Stimulated activated CD8-positive, alpha-beta memory T cell treated with anti-CD3 and anti-CD28 coated beads, Interleukin-15, amount 100 ng/mL, for 4 hours (primary cell): ENCODE results near the gene PRSS12.
"Not testable (repeated sequence)": the region's sequence is repeated elsewhere in the genome, so short reads cannot be mapped to it uniquely, and the experiment has no call there.

ENCODE experiments used
- DNase-seq, 2 donors: peaks; one replicate each; pipeline ENCODE4 v3.0.0-alpha.2; 2020; ENCODE audit warnings: low read depth in 2 of 2

Gene PRSS12, protein sequence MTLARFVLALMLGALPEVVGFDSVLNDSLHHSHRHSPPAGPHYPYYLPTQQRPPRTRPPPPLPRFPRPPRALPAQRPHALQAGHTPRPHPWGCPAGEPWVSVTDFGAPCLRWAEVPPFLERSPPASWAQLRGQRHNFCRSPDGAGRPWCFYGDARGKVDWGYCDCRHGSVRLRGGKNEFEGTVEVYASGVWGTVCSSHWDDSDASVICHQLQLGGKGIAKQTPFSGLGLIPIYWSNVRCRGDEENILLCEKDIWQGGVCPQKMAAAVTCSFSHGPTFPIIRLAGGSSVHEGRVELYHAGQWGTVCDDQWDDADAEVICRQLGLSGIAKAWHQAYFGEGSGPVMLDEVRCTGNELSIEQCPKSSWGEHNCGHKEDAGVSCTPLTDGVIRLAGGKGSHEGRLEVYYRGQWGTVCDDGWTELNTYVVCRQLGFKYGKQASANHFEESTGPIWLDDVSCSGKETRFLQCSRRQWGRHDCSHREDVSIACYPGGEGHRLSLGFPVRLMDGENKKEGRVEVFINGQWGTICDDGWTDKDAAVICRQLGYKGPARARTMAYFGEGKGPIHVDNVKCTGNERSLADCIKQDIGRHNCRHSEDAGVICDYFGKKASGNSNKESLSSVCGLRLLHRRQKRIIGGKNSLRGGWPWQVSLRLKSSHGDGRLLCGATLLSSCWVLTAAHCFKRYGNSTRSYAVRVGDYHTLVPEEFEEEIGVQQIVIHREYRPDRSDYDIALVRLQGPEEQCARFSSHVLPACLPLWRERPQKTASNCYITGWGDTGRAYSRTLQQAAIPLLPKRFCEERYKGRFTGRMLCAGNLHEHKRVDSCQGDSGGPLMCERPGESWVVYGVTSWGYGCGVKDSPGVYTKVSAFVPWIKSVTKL

DNA sequence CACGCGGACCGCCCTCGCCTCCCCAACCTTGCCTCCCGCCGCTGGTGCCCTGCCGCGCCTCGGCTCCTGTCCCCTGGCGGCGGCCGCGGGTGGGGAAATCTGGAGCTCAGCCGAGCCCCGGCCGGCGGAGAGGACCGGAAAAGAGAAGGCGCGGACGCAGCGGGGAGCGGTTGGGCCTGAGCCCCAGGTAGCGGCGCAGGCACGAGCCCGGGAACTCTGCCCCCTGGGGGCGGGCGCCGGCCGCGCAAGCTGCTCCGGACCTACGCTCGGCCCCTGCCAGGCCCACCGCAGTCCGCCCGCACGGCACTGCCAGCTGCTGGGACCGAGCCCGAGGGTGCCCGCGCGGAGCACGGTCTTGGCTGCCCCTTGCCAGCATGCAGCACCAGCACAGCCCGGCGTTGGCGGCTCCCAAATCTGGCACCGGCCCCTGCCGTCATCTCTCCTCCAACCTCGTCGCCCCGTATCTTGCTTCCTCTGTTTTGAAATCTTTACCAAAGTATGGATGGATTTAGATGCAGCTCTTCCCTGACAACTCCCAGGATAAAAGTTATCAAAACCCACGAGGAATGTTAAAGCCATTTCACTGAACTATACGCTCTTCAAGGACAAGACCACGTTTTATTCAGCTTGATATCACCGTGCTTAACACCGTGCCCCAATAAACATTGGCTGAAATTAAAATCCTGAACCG lies at the start of gene PRSS12:
PRSS12 (minus strand) TSS at position 161 of the 691 bp plus-strand sequence. CDS start 283 bp downstream, outside the sequence.
- DNase-seq: no peak

DNA sequence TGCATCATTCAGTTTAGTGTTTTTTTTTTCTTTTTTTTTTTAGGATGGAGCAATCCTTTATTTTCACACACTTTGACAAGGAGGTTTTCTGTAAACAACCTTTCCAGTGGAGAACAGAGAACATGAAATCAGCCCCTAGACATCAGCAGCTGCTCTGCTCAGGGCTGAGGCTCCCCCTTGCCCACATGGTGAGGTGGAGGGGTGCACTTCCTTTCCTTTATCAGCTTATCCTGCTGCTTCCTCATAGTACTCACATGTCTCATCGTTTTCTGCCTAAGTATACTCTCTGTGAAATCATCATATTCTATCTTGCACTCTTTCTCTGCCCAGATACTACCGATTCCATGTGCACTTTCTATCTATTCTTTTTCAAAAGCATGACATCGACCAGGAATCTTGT lies 47.6 kb upstream of the PRSS12 start:
- DNase-seq: no peak

DNA sequence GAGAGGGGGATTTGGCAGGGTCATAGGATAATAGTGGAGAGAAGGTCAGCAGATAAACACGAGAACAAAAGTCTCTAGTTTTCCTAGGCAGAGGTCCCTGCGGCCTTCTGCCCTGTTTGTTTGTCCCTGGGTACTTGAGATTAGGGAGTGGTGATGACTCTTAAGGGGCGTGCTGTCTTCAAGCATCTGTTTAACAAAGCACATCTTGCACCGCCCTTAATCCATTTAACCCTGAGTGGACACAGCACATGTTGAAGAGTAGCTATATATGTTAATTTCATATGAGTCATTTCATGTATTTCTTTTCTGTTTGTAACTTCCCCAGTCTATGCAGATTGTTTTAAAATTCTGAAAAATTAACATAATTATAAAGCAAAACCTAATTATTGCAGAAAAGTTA lies 47.1 kb upstream of the PRSS12 start:
- DNase-seq: not testable (repeated sequence)

DNA sequence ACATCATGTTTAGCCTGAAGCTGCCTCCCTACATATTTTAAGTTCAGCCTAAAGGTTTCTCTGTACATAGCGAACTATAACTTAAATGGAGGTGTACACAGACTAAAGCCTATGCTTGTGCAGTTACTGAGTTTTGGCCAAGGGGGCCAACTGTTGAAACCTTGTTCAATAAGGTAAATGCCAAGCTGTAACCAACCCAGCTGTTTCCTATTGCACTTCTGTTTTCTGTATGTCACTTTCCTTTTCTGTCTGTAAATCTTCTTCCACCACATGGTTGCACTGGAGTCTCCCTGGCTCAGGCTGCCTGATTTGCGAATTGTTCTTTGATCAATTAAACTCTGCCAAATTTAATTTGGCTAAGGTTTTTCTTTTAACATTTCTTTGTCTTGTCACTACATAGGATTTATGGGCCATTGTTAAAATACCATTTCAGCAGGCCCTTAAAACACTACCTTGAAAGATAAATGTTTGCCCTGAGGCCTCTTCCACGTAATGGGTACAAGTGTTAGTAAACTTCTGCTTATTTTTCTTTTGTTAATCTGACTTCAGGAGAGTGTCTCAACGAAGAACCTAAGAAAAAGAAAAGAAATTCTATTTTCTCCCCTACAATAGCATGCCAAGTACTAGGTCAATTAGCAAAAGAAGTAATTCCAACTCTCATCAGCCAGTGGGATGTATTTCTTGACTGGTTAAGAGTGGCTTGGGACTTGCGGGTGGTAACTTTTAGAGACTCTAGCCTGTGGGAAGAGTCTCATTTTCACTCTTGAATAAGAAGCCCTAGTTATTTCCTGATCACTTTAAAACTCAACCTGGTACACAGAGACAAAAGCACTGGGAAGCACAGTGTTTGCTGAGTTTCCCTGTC lies 45.7 kb upstream of the PRSS12 start:
- DNase-seq: no peak

DNA sequence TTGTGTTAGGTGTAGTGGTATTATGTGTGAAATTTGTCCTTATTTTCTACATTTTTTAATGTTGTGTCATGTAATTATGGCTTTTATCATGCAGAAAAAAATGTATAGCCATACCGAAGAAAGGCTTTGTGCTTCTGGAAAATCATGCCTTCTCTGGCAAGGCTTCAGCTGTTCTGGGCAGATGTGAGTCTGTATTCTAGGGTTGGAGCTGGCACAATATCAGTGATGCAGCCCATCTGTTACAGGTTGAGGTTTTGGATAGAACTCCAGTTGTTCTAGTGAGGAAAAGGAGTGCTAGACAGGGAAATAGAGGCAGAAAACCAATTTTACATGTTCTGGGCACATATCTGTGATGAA lies 44.8 kb upstream of the PRSS12 start:
- no peak for DNase-seq

DNA sequence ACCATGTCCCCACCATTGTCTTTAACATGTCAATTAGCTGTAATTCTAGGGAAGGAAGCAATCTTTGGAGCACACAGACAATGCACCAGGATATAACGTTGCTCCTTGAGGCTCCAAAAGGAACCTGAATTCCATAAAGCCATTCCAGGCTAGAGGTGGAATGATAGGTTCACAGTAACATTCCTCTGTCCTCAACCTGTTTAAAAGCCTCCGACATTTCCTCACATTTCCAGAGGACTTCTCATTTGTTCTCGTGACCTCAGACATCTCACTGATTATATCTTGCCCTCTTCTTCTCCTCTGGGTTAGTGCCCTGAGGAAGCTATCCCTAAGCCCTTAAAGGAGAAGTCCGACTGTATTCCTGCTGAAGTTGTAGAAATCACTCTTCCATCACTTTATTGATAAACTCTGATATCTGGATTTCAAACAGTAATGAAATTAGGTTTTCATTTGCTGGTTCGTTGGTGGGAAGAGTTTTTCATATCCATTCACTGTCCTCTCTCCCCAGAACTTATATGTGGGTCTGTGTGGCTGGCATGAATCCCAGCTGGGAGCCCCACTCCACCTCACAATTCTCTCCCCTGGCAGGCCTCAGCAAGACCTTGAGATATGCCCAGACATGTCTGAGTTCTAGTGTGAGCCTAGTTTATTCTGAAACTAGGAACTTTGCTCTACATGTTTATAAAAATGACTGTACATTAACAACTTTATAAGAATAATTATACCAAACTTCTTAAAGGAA lies 44.2 kb upstream of the PRSS12 start:
- DNase-seq: no peak

DNA sequence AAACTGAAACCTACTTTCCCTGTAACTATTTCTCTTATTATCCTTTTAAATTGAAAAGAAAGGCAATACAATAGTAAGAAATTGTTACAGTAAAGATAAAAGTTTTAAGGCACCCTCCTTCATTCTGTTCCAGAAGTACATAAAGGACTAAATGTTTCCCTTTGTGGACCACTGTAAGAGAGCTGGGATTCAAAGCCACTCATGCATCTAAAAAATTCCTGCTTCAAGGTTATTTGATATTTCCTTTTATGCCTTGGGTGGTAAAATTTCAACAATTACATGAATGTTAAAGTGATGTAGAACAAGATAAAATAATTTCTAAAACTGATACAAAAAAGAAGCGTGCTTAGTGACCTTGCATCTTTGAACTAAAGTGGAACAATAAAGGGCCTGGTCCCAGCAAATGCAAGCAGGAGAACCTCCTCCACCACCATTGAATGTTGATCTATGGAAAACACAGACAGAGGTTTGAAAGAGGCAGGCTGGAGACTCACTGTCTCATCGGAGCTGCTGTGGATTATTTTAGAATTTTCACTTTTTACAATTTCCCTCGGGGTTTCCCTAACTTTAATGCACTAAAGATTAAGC lies 42.3 kb upstream of the PRSS12 start:
- no peak for DNase-seq

DNA sequence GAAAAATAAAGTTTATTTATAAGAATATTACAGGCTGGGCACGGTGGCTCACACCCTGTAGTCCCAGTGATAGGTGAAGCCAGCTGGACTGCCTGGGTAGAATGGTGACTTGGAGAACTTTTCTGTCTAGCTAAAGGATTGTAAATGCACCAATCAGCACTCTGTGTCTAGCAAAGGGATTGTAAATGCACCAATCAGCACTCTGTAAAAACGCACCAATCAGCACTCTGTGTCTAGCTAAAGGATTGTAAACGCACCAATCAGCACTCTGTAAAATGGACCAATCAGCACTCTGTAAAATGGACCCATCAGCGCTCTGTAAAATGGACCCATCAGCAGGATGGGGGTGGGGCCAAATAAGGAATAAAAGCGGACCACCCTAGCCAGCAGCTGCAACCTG lies 39.7 kb upstream of the PRSS12 start:
- not testable (repeated sequence) for DNase-seq

DNA sequence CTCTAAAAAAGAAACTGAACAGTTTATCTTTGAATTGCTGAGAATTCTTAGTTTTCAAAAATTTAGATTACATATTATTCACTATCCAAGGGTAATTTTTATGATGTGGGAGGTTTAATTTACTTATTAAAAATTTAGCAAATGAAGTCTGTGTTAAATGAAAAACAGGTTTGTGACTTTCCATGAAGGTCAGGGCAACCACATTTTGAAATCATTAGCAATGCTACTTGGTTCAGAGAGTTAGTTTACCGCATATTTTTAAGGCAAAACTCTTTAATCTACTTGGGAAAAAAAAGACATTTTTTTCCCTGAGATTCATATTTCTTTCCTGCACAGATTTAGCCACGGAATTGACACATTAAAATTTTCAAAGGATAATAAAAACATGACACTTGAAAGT lies 37.3 kb upstream of the PRSS12 start:
- DNase-seq: no peak

DNA sequence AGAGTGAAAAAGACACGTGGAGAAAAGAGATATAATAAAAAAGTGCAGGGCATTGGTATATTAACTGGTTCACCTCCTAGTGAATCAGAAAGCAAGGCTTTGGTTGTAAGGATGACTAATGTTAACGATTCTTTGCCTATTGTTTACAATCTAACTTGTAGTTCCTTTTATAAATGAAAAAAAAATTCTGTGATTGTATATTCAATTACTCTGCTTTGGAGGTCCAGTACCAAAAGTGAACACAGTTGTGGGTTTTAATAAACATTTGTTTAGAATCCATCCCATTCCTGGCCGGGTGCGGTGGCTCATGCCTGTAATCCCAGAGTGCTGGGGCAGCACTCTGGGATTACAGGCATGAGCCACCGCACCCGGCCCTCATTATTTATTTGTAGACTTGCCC lies 36.9 kb upstream of the PRSS12 start:
- DNase-seq: no peak

DNA sequence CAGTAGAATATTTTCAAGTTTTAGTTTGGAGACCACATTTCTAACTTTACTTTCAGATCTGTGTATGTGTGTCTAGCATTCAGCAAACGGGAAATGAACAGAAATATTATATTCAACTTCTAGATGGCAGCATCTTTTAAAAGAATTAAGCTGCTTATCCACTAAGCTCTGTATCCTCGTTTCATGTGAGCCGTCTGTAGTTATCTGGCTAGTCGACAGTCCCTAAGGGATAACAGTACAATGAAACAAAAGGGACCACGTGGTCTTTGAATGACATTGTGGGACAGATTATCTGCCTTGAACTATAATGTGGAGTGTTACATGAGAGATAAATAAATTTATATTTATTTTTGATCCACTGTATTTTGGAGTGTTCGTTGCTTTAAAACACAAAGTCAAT lies 35.8 kb upstream of the PRSS12 start:
- DNase-seq: no peak

DNA sequence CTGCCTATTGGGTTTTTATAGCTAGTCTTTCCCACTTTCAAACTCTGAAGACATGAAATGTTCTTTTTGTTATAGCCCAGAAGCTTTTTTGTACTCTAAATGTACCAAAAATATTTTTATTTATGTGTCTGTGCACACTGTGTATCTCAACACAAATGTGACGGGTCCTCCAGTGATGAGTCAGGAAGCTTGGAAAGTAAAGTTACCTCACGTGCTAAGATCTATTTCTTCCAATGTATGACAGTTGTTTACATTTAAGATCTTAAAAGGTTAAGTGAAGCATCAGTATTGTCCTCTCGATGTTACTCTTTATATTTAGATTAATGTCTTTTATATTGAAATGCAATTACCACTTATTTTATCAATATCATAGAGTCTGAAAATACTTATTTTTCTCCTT lies 29.1 kb upstream of the PRSS12 start:
- no peak for DNase-seq

DNA sequence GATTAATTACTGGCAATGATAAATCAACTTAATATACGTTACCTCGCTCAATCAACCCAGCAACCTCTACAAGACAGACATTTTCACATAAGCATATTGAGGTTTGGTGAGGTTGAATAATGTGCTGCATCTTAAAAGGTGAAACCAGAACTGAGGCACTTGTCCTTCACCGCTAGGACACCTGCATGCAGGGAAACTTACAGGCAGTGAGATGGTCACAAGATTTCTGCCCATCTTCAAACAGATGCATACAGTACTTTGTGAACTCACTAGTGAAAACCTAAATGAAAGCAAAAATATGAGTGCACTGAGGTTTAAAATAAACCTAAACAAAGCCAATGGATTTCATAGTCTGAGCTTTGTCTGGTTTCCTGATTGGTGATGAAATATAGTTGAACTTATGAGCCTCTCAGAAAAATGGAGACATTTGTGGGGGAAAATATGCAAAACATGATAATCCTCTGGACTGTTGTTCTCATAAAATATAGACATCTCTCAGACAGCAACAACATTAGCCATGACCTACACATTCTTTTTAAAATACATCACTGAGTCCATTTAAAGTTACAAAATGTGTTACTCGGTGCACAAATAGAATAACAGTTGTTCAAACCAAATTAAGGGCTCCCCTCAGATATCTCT lies 20.9 kb upstream of the PRSS12 start:
- no peak for DNase-seq

DNA sequence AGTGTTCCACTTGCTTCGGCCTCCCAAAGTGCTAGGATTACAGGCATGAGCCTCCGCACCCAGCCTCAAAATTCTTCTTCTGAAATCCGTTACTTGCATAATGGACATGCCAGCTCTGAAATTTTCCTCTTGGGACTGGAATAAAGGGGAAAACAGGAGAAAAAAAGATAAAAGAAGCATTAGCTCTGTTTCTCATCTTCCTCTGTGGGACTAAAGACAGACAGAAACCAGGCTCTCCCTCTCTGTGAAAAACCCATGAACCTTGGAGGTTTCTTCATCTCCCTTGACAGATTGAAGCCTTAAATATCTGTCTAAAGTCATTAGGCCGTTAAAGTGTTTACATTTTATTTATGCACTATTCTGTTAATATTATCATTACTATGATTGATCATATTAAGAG lies 19.4 kb upstream of the PRSS12 start:
- no peak for DNase-seq

DNA sequence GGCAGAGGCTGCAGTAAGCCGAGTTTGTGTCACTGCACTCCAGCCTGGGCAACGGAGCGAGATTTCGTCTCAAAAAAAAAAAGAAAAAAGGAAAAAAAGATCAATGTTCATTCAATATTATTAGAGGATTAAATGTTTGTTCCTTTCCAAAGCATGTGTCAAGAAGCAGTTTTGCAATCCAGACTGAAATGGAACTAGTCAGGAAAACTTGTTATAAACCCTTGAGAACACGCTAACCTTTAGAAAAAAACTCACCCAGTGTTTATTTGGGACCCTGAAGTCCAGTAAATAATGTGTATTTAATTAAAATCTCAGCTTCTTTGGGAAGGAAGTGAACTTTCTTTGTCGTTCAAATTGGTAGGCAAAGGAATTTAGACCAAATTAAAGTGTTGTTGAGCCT lies 16.4 kb upstream of the PRSS12 start:
- DNase-seq: no peak

DNA sequence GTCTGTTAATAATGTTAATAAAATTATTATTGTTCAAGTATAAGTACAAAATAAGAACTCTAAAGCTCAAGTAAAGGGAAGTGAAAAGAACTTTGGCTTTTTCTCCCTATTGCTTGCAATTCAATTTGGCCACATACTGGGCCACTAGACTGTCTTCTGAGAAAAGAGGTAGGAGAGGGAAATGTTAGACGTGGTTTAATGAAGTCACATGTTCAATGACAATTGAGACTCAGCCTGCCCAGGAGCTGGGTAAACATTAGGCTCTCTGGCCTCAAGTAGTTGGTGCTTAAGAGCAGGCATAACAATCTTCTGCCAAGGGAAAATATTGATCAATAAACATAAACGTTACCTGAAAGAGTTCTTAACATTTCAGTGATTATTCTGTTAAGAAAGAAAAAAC lies 15.1 kb upstream of the PRSS12 start:
- DNase-seq: no peak

DNA sequence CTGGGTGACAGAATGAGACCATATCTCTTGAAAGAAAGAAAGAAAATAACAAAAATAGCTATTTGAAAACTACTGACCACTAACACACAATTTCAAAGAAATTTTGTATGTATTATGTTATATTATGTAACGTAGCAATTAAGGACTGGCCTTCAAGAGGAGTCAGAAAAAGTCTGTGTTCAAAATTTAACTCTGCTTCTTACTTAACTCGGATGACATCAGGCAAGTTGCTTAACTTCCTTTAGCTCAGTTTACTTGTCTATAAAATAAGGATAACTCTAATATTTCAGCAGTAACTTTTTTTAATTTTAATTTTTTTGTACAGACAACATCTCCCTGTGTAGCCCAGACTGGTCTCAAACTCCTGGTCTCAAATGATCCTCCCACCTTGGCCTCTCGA lies 14.6 kb upstream of the PRSS12 start:
- DNase-seq: no peak

DNA sequence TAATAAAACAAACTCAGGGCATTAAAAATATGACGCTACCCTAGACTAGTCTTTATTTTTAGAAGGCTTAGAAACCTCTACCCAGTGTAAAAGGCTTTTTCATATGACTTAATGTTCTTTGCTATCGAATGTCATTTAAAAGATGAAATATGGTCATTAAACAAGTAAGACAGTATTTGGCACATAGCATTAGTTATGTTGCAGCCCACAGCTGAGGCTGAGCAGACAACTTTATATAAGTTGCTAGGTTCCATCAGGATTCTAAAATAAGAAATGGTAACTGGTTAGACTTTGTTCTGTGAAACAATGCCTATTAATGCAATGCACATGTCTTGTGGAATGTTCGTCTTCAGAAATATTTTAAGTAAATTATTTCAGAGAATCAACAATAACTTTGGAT lies 10.4 kb upstream of the PRSS12 start:
- no peak for DNase-seq

DNA sequence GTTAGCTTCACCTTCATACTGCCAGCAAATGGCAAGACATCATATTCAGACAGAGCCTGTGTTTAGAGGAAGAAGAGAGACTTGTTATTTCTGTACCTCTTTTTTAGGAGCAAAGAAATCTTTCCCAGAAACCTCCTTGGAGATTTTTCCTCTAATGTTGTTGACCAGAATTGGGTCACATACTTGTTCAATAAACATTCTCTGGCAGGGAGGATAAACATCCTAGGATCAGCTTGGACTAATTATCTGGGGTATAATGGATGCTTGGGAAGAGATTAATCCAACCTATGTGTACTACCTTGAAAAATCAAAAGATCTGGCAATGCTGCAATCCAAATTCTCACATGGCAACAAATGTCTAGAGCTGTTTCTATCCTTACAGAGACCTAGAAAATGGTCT lies 8.4 kb upstream of the PRSS12 start:
- DNase-seq: no peak

DNA sequence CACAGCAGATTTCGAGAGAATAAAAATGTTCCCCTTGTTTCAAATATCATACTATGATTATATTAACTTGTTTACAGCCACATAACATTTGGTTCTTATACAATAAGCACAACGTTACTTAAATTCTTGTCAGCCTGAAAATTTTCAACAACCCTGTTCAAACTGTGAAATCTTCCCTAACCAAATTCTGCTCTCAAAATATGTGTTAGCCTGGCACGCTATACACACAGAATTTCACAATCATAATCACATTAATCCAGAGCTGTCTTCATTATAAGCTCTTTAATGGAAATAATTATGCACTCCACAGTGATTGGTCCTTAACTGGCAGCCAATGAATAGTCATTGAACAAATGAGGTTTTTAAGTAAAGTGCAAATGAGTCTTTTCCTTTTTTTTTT lies 7.3 kb upstream of the PRSS12 start:
- DNase-seq: no peak
